Keratinocyte (primary cell): ENCODE measurements around the gene ZNF254. TPM values are rescaled to one million over a fixed set of nuclear protein-coding genes. Genes with fewer than 3 reads are reported as not detected.

Experiments used
- DNase-seq: peaks from one replicate; pipeline ENCODE4 v3.0.0-alpha.2; 2011; ENCODE audit warnings: low read depth, missing footprints, low spot score
- FAIRE-seq: peaks from 2 replicates; lab custom pipeline; 2011; peaks lifted over from hg19 to GRCh38; lab: Jason Lieb, UNC
- H2AFZ ChIP-seq: 2 replicates; pipeline ENCODE4 v1.6.0; 2012; ENCODE audit warnings: low read length, control low read depth, inconsistent platforms; ENCODE audit not compliant: control insufficient read depth
- H3K27ac ChIP-seq: 2 replicates; pipeline ENCODE4 v1.5.1; 2011; ENCODE audit warnings: low read length; ENCODE audit not compliant: control insufficient read depth, insufficient read depth
- H3K27me3 ChIP-seq: 3 replicates; pipeline ENCODE4 v1.6.0; 2011; ENCODE audit warnings: low read length; ENCODE audit not compliant: control insufficient read depth, insufficient read depth; ENCODE audit errors: extremely low read depth
- H3K36me3 ChIP-seq, 2 experiments: 2 replicates in 1 of 2; 3 replicates in 1 of 2; pipeline ENCODE4 v1.5.1; 2011; ENCODE audit warnings: low read length in 2 of 2, mild to moderate bottlenecking in 1 of 2; ENCODE audit not compliant: control insufficient read depth in 2 of 2, insufficient read depth in 2 of 2; ENCODE audit errors: extremely low read depth in 1 of 2
- H3K4me1 ChIP-seq: 3 replicates; pipeline ENCODE4 v1.5.1; 2011; ENCODE audit warnings: low read length; ENCODE audit not compliant: control insufficient read depth, insufficient read depth; ENCODE audit errors: extremely low read depth
- H3K4me2 ChIP-seq: 3 replicates; pipeline ENCODE4 v1.6.0; 2011; ENCODE audit warnings: low read depth, low read length; ENCODE audit not compliant: control insufficient read depth, insufficient read depth; ENCODE audit errors: extremely low read depth
- H3K4me3 ChIP-seq, 3 experiments: fragments of 200-600 bp in 1 of 3; sonication (generic) in 1 of 3; 2 replicates in 2 of 3; 3 replicates in 1 of 3; pipeline ENCODE4 v1.5.1; 2011 to 2016; ENCODE audit warnings: low read length in 3 of 3, mild to moderate bottlenecking in 3 of 3, control low read depth in 2 of 3, inconsistent platforms in 1 of 3, low read depth in 1 of 3, mixed read lengths in 1 of 3, mixed run types in 1 of 3, moderate library complexity in 1 of 3; ENCODE audit not compliant: control insufficient read depth in 2 of 3, insufficient read depth in 2 of 3; ENCODE audit errors: extremely low read depth in 1 of 3
- H3K79me2 ChIP-seq: 2 replicates; pipeline ENCODE4 v1.6.0; 2012; ENCODE audit warnings: low read length; ENCODE audit not compliant: control insufficient read depth, insufficient read depth
- H3K9ac ChIP-seq: 3 replicates; pipeline ENCODE4 v1.6.0; 2011; ENCODE audit warnings: low read length; ENCODE audit not compliant: control insufficient read depth, insufficient read depth; ENCODE audit errors: extremely low read depth
- H3K9me1 ChIP-seq: 3 replicates; pipeline ENCODE4 v1.6.0; 2011; ENCODE audit warnings: low read length; ENCODE audit not compliant: control insufficient read depth, insufficient read depth; ENCODE audit errors: extremely low read depth
- H3K9me3 ChIP-seq: 2 replicates; pipeline ENCODE4 v1.5.1; 2012; ENCODE audit warnings: low read depth, low read length; ENCODE audit not compliant: control insufficient read depth
- H4K20me1 ChIP-seq: 3 replicates; pipeline ENCODE4 v1.6.0; 2011; ENCODE audit warnings: low read length; ENCODE audit not compliant: control insufficient read depth, insufficient read depth; ENCODE audit errors: extremely low read depth
- EZH2 ChIP-seq: IDR thresholded peaks from one replicate; pipeline ENCODE4 v1.6.1; 2012; ENCODE audit warnings: inconsistent platforms, mild to moderate bottlenecking, low read length, moderate library complexity
- dilution Hi-C: fragments of 300-500 bp; cut with MboI; formaldehyde crosslinking; loops from one replicate; pipeline ENCODE4 v1.7.0; 2020; ENCODE audit warnings: low sequenced_read_pairs; ENCODE audit not compliant: extremely low pct_ligation_motif_present
- polyA plus RNA-seq, 5 experiments: library from polyadenylated mRNA; depleted of rRNA in 3 of 5; stranded (reverse) in 3 of 5; stranded (forward) in 1 of 5; unstranded in 1 of 5; fragments of >200 nt; gene quantifications; 1 replicate in 1 of 5; 2 replicates in 3 of 5; 3 replicates in 1 of 5; pipeline versions ENCODE4 v1.2.1 to v1.2.3, GENCODE V29; 2011 to 2012; ENCODE audit warnings: missing spikeins in 2 of 5, low read depth in 1 of 5, low replicate concordance in 1 of 5
- TF ChIP-seq, protein P1 (sequence below), 3 experiments: IDR thresholded peaks in 1 of 3; conservative IDR thresholded peaks in 1 of 3; optimal IDR thresholded peaks in 1 of 3; 2 replicates in 2 of 3; 3 replicates in 1 of 3; pipeline versions ENCODE3 to v1.5.1; 2011; ENCODE audit warnings: low read length in 3 of 3, mild to moderate bottlenecking in 3 of 3, moderate library complexity in 2 of 3, control low read depth in 1 of 3, inconsistent platforms in 1 of 3; ENCODE audit not compliant: insufficient read depth in 2 of 3; ENCODE audit errors: extremely low read depth in 1 of 3

ZNF254 gene
- polyA plus RNA-seq, 1 donor (not counting 4 experiments of a cell fraction or from before 2014, with no cell fraction given) = 5.7 TPM

DNA sequence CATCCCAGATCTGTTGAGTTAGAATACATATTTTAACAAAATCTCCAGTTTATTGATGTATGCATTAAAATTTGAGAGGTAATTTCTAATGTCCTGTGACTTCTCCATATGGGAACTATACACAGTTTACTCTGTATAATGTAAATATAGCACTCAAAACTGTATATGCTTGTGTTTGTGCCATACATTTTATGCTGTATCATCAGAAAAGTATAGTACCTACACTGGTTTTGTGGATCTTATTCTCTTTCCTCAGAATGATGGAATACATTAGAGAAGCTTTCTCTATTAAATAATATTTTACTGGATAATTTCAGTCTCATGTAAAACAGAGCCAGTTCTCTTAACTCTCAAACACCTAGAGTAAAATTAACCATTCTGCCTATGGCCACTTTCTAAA is 53.6 kb downstream of the ZNF254 start:
- H3K36me3 ChIP-seq = no peaks in the 10 kb centered on the region
- H3K27me3 ChIP-seq = no peaks in the 10 kb centered on the region
- no peak overlapping the region for H3K9ac ChIP-seq
- no peaks in the 10 kb centered on the region for H3K9me1 ChIP-seq
- H3K79me2 ChIP-seq = no peaks in the 10 kb centered on the region
- no peak overlapping the region for H3K4me2 ChIP-seq
- TF ChIP-seq EZH2 = no peak
- TF ChIP-seq, protein P1, sequence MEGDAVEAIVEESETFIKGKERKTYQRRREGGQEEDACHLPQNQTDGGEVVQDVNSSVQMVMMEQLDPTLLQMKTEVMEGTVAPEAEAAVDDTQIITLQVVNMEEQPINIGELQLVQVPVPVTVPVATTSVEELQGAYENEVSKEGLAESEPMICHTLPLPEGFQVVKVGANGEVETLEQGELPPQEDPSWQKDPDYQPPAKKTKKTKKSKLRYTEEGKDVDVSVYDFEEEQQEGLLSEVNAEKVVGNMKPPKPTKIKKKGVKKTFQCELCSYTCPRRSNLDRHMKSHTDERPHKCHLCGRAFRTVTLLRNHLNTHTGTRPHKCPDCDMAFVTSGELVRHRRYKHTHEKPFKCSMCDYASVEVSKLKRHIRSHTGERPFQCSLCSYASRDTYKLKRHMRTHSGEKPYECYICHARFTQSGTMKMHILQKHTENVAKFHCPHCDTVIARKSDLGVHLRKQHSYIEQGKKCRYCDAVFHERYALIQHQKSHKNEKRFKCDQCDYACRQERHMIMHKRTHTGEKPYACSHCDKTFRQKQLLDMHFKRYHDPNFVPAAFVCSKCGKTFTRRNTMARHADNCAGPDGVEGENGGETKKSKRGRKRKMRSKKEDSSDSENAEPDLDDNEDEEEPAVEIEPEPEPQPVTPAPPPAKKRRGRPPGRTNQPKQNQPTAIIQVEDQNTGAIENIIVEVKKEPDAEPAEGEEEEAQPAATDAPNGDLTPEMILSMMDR (optimal IDR thresholded peaks at IDR 0.05 in 1 of 3, IDR thresholded peaks at IDR 0.05 in 1 of 3, conservative IDR thresholded peaks at IDR 0.05 in 1 of 3; ENCODE audit: extremely low read depth in 1 of 3, insufficient read depth in 2 of 3, low read length in 3 of 3) = no peak
- DNase-seq (no peak), FAIRE-seq (no peak)
- dilution Hi-C loops = no loop called here
- H3K9me3 ChIP-seq = peaks cover 6% of the 10 kb centered on the region
- no peak overlapping the region for H2AFZ ChIP-seq
- no peaks in the 10 kb centered on the region for H3K4me1 ChIP-seq
- H4K20me1 ChIP-seq = no peaks in the 10 kb centered on the region
- H3K4me3 ChIP-seq = no peak overlapping the region
- H3K27ac ChIP-seq = no peak overlapping the region

DNA sequence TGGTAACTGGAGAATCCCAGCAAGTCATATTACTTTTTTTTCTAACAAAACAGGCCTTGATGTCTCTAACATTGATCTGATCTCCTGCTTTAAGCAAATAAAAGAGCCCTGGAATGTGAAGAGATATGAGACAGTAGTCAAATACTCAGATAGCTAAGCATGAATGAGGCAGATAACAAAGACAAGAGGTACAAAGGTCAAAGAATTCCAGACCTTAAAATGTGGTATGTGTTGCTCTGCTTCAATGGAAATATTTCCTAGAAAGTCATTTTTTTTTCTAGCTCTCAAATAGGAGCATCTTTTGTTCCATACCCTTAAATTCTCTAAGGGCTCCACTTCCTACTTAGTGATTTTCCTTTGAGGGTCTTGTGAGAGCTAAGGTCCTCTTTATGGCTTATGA is 54.6 kb downstream of the ZNF254 start:
- DNase-seq = no peak
- no peak overlapping the region for H3K4me2 ChIP-seq
- no peaks in the 10 kb centered on the region for H3K9me1 ChIP-seq
- FAIRE-seq = no peak
- H2AFZ ChIP-seq = no peak overlapping the region
- TF ChIP-seq, protein P1 (optimal IDR thresholded peaks at IDR 0.05 in 1 of 3, IDR thresholded peaks at IDR 0.05 in 1 of 3, conservative IDR thresholded peaks at IDR 0.05 in 1 of 3; ENCODE audit: extremely low read depth in 1 of 3, insufficient read depth in 2 of 3, low read length in 3 of 3) = no peak
- TF ChIP-seq EZH2 = no peak
- H3K79me2 ChIP-seq = no peaks in the 10 kb centered on the region
- no peak overlapping the region for H3K27ac ChIP-seq
- no peaks in the 10 kb centered on the region for H3K36me3 ChIP-seq
- dilution Hi-C loops = no loop called here
- H4K20me1 ChIP-seq = no peaks in the 10 kb centered on the region
- no peaks in the 10 kb centered on the region for H3K4me1 ChIP-seq
- peaks cover 6% of the 10 kb centered on the region for H3K9me3 ChIP-seq
- H3K4me3 ChIP-seq = no peak overlapping the region
- no peak overlapping the region for H3K9ac ChIP-seq
- H3K27me3 ChIP-seq = no peaks in the 10 kb centered on the region
